OCI-LY3 (cell line): Measurements from ENCODE around the gene DPYD.

ENCODE experiments used
- H2AFZ ChIP-seq: fragments of 200-600, 300-600 bp; shearing (Covaris generic); 2 replicates; pipeline ENCODE4 v1.6.0; 2014; ENCODE audit warnings: antibody characterized with exemption, low read depth, low read length
- H3K27ac ChIP-seq: fragments of 200-600, 300-600 bp; sonication (generic); 2 replicates; pipeline ENCODE4 v1.5.1; 2014; ENCODE audit warnings: mild to moderate bottlenecking, low read length, moderate library complexity, mixed read lengths
- H3K27me3 ChIP-seq: fragments of 200-600, 300-600 bp; sonication (generic); 2 replicates; pipeline ENCODE4 v1.6.1; 2014; ENCODE audit warnings: low read depth, low read length, mixed read lengths
- H3K36me3 ChIP-seq: fragments of 200-600, 300-600 bp; sonication (generic); replicated peaks from 2 replicates; pipeline ENCODE3; 2014; ENCODE audit warnings: low read depth, low read length, mixed read lengths
- H3K4me1 ChIP-seq: fragments of 300-600, 200-600 bp; sonication (generic); 2 replicates; pipeline ENCODE4 v1.6.1; 2014; ENCODE audit warnings: low read length, mixed read lengths
- H3K4me2 ChIP-seq: fragments of 200-600, 300-600 bp; sonication (generic); 2 replicates; pipeline ENCODE4 v1.6.1; 2014; ENCODE audit warnings: low read length, mixed read lengths
- H3K4me3 ChIP-seq: fragments of 300-600, 200-600 bp; sonication (generic); 2 replicates; pipeline ENCODE4 v1.5.1; 2014; ENCODE audit warnings: antibody characterized with exemption, mild to moderate bottlenecking, low read length, moderate library complexity
- H3K79me2 ChIP-seq: fragments of 300-600, 200-600 bp; shearing (Covaris generic); 2 replicates; pipeline ENCODE4 v1.6.1; 2014; ENCODE audit warnings: mild to moderate bottlenecking, low read length, mixed read lengths
- H3K9ac ChIP-seq: fragments of 300-600, 200-600 bp; shearing (Covaris generic); 2 replicates; pipeline ENCODE4 v1.6.0; 2014; ENCODE audit warnings: mild to moderate bottlenecking, low read length, moderate library complexity
- H3K9me3 ChIP-seq: fragments of 200-600, 300-600 bp; shearing (Covaris generic); 2 replicates; pipeline ENCODE4 v1.6.1; 2014; ENCODE audit warnings: low read length, mixed read lengths; ENCODE audit not compliant: insufficient read depth
- H4K20me1 ChIP-seq: fragments of 200-600, 300-600 bp; sonication (generic); 2 replicates; pipeline ENCODE4 v1.6.1; 2016; ENCODE audit warnings: low read length, mixed read lengths; ENCODE audit not compliant: insufficient read depth
- EZH2phosphoT487 ChIP-seq: fragments of 200-600 bp; shearing (Covaris generic); IDR thresholded peaks from 2 replicates; pipeline ENCODE4 v1.6.1; 2018; ENCODE audit warnings: antibody characterized with exemption, mixed run types, low read depth
- TF ChIP-seq, protein P1 (sequence below): fragments of 200-600, 300-600 bp; sonication (generic); IDR thresholded peaks from 2 replicates; pipeline ENCODE4 v1.5.1; 2014; ENCODE audit warnings: antibody characterized with exemption, low read length, low read depth

DPYD gene

GRCh38 chr1:97212671-97213070 is 708.2 kb downstream of the DPYD start:
- no peaks in the 10 kb centered on the region for H4K20me1 ChIP-seq
- H3K4me1 ChIP-seq: no peaks in the 10 kb centered on the region
- H3K27ac ChIP-seq: no peak overlapping the region
- H3K36me3 ChIP-seq: no peaks in the 10 kb centered on the region
- no peak overlapping the region for H2AFZ ChIP-seq
- H3K27me3 ChIP-seq: no peaks in the 10 kb centered on the region
- no peaks in the 10 kb centered on the region for H3K79me2 ChIP-seq
- TF ChIP-seq, protein P1, sequence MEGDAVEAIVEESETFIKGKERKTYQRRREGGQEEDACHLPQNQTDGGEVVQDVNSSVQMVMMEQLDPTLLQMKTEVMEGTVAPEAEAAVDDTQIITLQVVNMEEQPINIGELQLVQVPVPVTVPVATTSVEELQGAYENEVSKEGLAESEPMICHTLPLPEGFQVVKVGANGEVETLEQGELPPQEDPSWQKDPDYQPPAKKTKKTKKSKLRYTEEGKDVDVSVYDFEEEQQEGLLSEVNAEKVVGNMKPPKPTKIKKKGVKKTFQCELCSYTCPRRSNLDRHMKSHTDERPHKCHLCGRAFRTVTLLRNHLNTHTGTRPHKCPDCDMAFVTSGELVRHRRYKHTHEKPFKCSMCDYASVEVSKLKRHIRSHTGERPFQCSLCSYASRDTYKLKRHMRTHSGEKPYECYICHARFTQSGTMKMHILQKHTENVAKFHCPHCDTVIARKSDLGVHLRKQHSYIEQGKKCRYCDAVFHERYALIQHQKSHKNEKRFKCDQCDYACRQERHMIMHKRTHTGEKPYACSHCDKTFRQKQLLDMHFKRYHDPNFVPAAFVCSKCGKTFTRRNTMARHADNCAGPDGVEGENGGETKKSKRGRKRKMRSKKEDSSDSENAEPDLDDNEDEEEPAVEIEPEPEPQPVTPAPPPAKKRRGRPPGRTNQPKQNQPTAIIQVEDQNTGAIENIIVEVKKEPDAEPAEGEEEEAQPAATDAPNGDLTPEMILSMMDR: no peak
- TF ChIP-seq EZH2phosphoT487: no peak
- no peak overlapping the region for H3K4me3 ChIP-seq
- no peak overlapping the region for H3K9ac ChIP-seq
- no peak overlapping the region for H3K4me2 ChIP-seq
- no peaks in the 10 kb centered on the region for H3K9me3 ChIP-seq

DNA sequence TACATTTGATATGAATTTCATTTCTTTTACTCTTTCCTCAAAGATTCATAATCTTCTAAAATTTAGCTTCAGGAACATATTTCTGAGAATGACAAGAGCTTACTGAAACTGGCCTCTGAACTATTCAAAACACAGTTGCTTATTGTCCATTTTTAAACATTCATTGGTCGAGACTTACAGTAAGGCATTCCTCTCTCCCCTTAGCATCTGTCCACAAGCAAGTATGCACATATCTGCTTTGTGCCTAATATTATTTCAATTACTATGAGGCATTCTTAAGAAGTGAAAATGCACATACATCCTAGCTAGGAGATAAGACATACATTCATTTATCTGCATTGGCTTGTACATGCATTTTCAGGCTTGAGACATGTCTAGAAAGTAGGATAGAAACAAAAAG is 710.5 kb downstream of the DPYD start:
- Histone ChIP-seq H4K20me1 (no peaks in the 10 kb centered on the region), H3K9ac (no peak overlapping the region), H3K27ac (no peak overlapping the region), H3K36me3 (no peaks in the 10 kb centered on the region), H3K4me1 (no peaks in the 10 kb centered on the region), H3K79me2 (no peaks in the 10 kb centered on the region), H3K27me3 (no peaks in the 10 kb centered on the region), H3K9me3 (no peaks in the 10 kb centered on the region), H3K4me3 (no peak overlapping the region), H3K4me2 (no peak overlapping the region), H2AFZ (no peak overlapping the region)
- TF ChIP-seq EZH2phosphoT487: no peak
- TF ChIP-seq, protein P1: no peak

DNA sequence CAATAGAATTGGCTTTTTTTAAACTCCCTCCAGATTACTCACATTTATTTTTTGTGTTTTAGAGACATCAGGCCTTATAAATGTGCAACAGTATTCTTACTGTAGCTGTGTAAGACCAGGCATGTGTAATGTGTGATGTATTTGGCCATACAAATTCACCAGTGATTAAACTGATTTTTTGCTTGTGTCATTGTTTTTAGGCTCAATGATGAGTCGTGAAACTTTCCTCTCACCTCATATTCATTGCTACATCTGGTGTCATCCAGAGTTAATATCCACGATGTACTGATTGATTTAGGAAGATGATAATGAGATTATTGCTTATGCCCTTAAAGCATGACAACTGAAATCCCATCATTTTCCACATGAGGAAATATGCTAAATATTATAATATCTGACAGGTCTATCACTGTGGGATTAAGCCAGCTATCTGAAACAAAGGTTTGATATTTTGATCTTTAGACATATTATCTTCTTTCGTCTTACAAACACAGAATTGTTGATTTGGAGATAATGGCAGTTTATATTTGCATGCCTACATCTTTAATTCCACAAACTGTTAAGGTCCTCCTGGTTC is 711.4 kb downstream of the DPYD start:
- Histone ChIP-seq H3K36me3 (no peaks in the 10 kb centered on the region), H4K20me1 (no peaks in the 10 kb centered on the region), H3K4me2 (no peak overlapping the region), H3K4me1 (no peaks in the 10 kb centered on the region), H3K79me2 (no peaks in the 10 kb centered on the region), H3K9me3 (no peaks in the 10 kb centered on the region), H2AFZ (no peak overlapping the region), H3K4me3 (no peak overlapping the region), H3K27me3 (no peaks in the 10 kb centered on the region), H3K27ac (no peak overlapping the region), H3K9ac (no peak overlapping the region)
- TF ChIP-seq EZH2phosphoT487: no peak
- TF ChIP-seq, protein P1: no peak

GRCh38 chr1:97207868-97208267 is 713.0 kb downstream of the DPYD start:
- Histone ChIP-seq H3K36me3 (no peaks in the 10 kb centered on the region), H3K79me2 (no peaks in the 10 kb centered on the region), H3K4me1 (no peaks in the 10 kb centered on the region), H4K20me1 (no peaks in the 10 kb centered on the region), H3K27me3 (no peaks in the 10 kb centered on the region), H3K9ac (no peak overlapping the region), H3K27ac (no peak overlapping the region), H2AFZ (no peak overlapping the region), H3K4me2 (no peak overlapping the region), H3K4me3 (no peak overlapping the region), H3K9me3 (no peaks in the 10 kb centered on the region)
- TF ChIP-seq EZH2phosphoT487: no peak
- TF ChIP-seq, protein P1: no peak
